HG02840 (cell line): ENCODE results near the gene CZIB.
"Not testable (repeated sequence)": the region's sequence is repeated elsewhere in the genome, so short reads cannot be mapped to it uniquely, and the experiment has no call there.

Experiments
- ATAC-seq: cut with Tn5 transposase; IDR thresholded peaks from one replicate; pipeline ENCODE4 v1.9.1; 2021; ENCODE audit warnings: mild to moderate bottlenecking, moderate library complexity, moderate number of reproducible peaks; ENCODE audit not compliant: unreplicated experiment, low FRiP score

The CZIB gene

DNA sequence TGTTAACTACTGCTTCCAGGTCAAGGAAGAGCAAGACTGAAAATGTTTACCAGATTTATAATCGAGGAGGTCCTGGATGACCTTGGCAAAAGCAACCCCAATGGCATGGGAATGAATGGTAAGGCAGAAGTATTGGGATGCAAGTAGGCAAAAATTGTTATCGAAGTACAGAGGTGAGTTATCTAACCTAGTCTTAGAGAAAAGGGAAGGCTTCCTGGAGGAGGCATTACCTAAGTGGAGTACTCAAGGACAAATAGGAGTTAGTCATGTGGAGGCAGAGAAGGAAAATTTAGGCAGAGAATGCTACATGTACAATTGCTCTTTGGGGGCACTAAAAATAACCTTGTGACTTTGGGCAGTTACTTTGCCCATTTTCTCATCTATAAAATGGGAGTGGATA is 21.4 kb upstream of the CZIB start:
- ATAC-seq, result no peak

DNA sequence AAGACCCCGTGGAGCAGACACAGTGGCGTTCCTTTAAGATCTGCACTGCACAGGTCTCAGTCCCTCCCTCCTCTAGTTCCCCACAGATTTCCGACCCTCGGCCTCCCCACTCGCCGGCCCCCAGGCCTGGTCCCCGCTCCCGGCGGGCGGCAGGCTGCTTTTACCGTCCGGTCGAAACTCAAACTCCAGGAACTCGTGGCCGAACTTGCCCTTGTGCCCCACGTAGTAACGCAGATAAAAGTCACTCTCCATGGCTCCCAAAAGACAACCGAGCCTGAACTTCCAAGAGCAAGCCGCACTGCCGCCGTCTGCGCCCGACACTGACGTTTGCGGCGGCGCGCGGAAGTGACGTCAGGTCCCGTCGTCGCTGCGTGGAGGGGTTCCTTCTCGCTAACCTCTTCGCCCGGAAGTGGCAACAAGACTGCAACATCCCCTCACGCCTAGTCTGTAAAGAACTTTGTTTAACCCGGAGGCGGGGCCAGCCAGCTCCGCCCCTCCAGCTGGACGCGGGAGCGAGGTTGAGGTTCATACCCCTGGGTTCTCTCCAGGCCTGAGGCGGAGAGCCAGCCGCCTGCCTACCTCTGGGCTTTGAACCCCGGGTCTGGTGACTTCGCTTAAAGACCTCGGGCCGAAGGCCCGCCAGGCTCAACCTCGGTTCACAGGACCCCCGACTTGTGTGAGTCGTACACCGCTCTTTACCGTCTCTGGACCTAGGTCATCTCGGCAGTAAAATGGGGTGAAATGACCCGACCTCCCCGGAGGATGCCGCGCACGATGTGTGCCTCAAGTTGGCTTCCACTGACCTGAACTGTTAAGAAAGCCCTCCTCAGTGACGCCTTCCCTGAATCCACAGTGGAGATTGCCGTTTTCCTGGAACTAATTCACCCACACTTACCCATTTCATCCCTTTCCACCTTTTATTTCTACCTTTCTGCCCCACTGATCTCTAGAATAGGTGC is 18.0 kb upstream of the CZIB start, which contains the start of gene MAGOH:
Gene MAGOH, minus strand, starts transcription at position 322 of the 959 bp plus-strand sequence. Its CDS starts 70 bp downstream, at position 252.
- peak; percentile 94 for ATAC-seq

DNA sequence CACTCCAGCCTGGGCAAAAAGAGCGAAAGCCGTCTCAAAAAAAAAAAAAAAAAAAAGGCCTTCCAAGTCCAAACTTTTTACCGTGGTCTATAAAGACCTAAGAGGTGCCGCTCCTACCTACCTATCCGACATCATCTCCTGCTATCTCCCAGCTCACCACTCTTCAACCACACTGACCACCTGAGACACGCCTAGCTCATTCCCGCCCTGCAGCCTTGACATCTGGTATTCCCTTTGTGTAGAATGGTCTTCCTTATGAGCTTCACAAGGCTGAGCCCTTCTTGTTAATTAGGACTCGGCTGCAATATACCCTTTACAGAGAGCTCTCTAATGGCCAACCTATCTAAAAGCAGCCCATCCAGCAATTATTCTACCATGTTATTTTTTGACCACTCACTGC is 17.2 kb upstream of the CZIB start:
- no peak for ATAC-seq

DNA sequence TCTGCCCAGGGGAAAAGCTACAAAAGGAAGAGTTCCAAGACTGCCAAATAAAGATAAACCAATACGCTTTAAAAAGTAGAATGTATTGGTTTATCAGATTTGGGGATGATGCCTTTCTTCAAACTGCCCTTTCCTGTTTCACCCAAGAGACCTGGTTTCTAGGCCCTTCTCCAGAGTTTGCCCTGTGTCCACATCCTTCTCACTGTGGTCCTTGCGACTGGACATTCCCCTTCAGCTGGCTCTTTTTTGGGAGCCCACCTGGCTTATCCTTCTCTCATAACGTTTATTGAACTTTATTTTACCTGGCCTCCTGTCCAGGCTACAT is 490 bp upstream of the CZIB start:
- no peak for ATAC-seq

DNA sequence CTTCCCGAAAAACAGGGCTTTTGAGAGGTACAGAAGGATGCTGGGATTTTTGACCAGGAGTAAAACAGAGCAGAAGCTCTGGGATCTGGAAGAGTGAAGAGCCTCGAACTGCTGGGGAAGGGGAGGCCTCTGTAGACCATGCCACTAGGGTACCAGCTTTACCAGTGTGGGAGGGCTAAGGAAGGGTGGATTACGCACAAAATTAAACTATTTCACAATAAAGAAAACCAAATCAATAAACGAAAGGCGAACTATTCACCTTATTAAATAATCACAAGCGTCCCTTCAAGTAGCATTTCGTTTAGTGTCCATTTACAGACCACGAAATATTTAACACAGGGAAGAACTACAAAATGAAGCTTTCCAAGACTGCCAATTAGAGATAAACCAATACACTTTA is 723 bp downstream of the CZIB start:
- no peak for ATAC-seq

DNA sequence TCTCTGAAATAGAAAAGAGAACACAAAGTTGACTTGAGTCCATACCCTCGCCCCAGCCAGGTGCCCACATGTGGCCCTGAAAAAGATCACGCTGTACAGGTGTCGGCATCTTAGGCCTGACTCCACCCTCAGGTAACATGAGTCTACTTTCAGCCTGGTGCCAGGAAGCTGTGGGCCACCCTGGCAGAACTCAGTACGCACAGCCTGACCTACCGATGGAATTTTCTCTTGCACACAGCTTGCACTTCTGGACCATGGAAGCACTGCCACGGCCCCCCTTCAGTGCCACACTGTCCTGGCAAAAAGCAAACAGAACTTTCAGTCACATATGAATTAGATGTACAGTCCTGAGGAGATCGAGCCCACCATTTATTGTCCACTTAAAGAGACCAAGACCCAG is 2.2 kb downstream of the CZIB start:
- no peak for ATAC-seq

DNA sequence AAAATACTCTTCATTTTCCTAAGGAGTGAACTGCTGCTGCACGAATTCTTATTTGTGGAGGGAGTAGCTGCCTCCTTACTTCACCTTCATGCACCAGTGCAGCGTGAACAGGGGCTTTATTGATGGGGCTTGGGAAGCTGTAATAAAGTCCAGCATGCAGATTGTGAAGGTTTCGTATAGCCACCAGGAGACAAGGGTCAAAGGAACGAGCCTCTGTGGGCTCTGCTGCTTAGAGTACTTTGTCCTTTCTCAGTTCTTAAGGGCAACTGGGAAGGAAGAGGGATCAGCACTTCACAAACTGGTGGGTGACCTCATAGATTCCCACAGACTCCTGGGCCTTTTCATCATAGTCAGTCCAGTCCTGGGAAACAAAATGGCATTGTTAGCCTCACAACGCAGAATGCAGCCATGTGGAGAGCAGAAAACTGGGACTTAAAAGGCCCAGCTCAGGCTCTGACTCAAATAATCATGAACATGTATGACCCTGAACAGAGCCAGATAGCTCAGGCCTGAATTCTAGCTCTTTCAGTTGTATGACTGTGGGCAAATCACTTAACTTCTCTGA is 6.0 kb downstream of the CZIB start:
- ATAC-seq, result no peak

DNA sequence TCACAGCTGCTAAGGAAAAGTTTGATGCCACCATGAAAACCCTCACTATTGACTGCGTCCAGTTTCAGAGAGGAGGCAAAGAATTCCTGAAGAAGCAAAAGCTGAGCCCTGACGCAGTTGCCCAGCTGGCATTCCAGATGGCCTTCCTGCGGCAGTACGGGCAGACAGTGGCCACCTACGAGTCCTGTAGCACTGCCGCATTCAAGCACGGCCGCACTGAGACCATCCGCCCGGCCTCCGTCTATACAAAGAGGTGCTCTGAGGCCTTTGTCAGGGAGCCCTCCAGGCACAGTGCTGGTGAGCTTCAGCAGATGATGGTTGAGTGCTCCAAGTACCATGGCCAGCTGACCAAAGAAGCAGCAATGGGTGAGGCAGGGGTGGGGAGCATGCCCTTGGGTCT is 9.5 kb downstream of the CZIB start:
- no peak for ATAC-seq

DNA sequence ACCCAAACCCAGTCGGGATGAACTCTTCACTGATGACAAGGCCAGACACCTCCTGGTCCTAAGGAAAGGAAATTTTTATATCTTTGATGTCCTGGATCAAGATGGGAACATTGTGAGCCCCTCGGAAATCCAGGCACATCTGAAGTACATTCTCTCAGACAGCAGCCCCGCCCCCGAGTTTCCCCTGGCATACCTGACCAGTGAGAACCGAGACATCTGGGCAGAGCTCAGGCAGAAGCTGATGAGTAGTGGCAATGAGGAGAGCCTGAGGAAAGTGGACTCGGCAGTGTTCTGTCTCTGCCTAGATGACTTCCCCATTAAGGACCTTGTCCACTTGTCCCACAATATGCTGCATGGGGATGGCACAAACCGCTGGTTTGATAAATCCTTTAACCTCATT is 10.1 kb downstream of the CZIB start:
- ATAC-seq, result no peak

DNA sequence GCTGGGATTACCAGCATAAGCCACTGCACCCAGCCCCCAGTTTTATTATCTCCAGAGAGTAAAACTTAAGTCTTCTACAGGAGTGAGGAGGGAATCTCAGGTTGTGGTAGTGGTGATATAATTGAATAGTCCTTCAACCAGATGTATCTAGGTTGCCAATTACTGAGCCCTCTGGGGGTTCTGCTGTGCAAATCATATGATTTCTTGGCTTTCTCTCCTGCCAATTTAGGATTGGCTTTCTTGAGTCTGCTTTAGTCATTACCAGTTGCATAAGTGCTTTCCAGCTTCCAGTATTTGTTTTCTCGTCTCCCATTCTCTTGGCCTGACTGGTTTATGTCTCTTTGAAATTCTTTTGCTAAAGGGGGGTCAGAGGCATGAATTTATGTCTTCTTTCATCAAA is 12.7 kb downstream of the CZIB start:
- no peak for ATAC-seq

DNA sequence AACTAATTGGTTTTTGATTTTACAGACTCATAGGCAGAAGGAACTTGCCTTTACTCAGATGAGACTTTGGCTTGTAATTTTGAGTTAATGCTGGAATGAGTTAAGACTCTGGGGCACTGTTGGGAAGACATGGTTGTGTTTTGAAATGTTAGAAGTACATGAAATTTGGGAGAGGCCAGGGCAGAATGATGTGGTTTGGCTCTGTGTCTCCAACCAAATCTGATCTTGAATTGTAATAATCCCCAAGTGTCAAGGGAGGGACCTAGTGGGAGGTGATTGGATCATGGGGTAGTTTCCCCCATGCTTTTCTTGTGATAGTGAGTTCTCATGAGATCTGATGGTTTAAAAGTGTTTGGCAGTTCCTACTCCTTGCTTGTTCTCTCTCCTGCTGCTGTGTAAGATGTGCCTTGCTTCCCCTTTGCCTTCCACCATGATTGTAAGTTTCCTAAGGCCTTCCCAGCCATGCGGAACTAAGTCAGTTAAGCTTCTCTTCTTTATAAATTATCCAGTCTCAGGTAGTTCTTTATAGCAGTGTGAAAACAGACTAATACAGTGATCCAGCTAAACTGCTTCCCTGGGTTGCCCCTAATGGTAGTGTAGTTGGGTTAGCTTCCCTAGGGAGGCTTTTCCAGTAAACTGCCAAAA is 13.6 kb downstream of the CZIB start:
- ATAC-seq, result no peak

DNA sequence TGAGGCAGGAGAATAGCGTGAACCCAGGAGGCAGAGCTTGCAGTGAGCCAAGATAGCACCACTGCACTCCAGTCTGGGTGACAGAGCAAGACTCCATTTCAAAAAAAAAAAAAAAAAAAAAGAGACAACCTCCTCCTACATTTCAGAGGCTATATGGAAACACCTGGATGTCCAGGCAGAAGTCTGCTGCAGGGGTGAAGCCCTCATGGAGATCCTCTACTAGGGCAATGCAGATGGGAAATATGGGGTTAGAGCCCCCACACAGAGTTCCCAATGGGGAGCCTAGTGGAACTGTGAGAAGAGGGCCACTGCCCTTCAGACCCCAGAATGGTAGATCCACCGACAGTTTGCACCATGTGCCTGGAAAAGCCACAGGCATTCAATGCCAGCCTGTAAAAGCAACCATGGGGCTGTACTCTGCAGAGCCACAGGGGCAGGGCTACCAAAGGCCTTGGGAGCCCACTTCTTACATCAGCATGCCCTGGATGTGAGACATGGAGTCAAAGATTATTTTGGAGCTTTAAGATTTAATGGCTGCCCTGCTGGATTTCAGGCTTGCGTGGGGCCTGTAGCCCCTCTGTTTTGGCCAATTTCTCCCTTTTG is 14.2 kb downstream of the CZIB start:
- ATAC-seq, result not testable (repeated sequence)

DNA sequence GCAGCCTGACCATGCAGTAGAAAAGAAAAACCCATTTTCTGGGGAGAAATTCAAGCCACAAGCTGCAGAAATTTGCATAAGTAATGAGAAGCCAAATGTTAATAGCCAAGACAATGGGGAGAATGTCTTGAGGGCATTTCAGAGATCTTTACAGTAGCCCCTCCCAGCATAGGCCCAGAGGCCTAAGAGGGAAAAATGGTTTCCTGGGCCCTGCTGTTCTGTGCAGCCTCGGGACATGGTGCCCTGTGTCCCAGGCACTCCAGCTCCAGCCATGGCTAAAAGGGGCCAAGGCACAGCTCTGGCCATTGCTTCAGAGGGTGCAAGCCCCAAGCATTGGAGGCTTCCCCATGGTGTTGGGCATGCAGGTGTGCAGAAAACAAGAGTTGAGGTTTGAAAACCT is 14.9 kb downstream of the CZIB start:
- ATAC-seq, result not testable (repeated sequence)

DNA sequence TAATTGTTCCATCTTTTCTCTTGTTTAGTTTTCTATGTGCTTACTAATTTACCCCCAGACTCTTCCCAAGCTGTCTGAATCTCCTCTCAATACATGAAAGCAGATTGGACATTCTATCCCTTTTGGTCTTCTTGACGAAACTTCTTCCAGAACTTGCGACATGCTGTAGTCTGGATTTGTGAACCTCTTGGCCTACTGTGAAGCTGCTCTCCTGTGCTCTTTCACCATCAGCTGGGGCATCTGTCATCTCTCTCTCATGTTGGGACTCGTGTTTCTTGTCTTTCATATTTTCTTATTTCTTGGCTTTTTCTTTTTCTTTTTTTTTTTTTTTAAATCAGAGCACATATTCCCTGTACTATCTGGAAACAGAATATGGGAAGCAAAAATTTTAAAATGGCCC is 17.0 kb downstream of the CZIB start:
- ATAC-seq, result no peak

DNA sequence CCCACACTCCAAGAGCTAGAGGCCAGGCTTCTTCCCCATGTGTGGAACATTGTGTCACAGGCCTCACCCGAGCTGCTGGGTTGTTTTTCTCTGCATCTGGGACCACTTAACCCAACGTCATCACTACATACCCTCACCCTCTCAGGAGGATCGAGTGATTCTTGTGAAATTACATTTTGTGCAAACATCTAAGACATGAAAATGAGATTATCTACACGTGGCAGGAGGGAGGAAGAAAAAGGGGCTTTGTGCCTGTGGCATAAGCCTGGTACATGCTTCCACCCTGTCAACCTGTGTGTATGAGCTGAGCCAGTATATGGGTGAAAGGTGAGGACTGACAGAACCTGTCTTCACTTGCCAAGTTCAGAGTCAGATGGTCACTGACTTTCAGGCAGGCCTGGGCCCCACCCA is 22.2 kb downstream of the CZIB start:
- ATAC-seq, result no peak

DNA sequence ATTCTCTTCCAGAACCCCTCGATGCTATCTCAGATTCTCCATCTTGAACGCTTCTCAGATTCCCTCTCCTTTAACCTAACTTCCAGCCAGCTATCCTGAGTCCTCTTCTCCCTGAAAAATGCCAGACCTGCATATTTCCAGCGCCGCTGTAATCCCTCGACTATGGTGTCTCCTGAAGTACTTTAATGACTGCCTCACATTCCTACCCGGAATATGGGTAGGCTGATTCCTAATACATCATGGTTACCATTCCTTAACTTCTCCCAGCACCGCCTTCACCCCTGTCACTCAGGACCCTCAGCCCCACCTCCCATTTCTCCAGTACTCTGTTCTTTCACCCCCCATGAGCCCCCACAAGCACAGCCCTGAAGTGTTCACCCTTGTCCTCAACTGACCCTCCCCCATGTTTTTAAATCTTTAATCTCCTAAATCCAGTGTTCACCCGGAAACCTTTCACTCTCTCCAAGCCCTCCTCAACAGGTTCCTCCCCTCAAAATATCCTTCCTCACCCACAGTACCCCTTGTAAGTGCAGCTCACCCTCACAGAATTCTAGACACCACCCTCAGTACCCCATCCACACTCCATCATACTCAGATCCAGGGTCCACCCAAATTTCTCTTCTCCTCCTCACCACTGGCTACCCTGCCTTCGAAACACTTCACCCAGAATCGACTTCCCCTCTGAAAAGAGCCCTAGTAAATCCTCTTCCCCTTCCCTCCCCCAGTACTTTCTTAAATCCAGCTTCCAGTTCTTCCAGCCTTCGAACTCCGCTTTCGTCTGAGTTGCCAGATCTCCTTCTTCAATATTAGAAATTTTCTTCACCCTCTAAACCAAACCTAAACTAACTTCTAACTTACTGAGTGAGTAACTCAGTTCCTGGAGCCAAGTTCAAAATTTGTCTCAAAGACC is 22.9 kb downstream of the CZIB start:
- ATAC-seq, result no peak

DNA sequence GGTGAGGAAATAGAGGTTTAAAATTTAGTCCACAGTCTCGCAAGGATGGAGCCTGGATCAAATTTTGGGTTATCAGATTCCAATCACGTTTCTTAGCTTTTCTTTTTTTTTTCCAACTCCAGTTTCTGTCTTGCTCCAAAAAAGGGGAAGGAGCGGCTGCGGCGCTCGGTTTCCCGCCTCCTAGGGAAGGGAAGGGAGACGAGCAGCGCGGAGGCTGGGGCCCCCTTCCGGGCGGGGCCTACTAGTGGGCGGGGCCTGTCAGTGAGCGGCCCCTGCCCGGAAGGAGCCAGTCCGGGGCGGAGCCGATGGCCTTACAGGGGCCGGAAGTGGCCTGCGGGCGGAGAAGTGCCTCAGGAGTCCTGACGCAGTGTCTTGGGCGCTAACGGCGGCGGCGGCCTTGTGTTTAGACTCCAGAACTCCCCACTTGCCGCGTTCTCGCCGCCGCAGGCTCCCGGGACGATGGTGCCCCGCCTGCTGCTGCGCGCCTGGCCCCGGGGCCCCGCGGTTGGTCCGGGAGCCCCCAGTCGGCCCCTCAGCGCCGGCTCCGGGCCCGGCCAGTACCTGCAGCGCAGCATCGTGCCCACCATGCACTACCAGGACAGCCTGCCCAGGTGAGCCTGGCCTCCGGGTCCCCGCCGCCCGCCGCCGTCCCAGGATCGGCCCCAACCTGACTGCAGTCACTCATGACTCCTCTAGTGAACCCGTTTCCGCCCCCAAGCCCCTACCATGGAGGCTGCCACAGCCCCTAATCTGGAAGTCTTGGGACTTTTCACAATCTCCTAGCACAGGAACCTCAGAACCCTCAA is 23.7 kb downstream of the CZIB start, which contains the start of gene CPT2:
Gene CPT2, plus strand, starts transcription at position 340 of the 806 bp plus-strand sequence. Its CDS starts 120 bp downstream, at position 460.
- peak; percentile 98 for ATAC-seq

DNA sequence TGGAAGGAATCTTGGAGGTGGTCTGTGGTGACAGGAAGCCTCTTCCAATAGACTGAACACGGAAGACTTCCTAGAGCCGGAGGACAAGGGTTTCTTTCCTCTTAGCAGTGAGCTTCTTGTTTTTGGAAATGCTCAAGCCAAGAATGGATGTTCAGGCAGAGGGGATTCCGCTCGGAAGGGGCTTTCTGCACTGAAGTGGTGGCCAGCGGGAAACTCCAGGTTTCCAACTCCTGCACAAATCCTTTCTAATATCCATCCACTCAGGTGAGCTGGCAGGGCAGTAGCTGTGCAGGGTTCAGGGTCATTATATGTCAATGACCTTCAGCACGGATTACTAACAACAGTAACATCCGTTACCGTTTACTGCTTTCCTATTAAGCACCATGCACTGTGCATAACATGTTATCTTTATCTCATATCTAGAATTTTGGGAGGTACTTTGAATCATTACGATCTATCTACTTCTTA is 24.4 kb downstream of the CZIB start:
- ATAC-seq, result peak; percentile 9
